GM12892 (cell line): ENCODE data around the gene FNDC3A.
"Not testable (repeated sequence)": the region's sequence is repeated elsewhere in the genome, so short reads cannot be mapped to it uniquely, and the experiment has no call there.

Experiments used
- DNase-seq: peaks from one replicate; pipeline ENCODE4 v3.0.0; 2011; ENCODE audit not compliant: insufficient read length
- FAIRE-seq: peaks from 2 replicates; lab custom pipeline; 2011; peaks lifted over from hg19 to GRCh38; lab: Jason Lieb, UNC
- POLR2A ChIP-seq: IDR thresholded peaks from 2 replicates; pipeline ENCODE4 v1.6.1; 2011; ENCODE audit warnings: low read depth, low read length, control low read depth
- POLR2AphosphoS5 ChIP-seq: IDR thresholded peaks from 2 replicates; pipeline ENCODE4 v1.6.1; 2011; ENCODE audit warnings: low read depth, low read length, control low read depth
- TAF1 ChIP-seq: IDR thresholded peaks from 2 replicates; pipeline ENCODE4 v1.6.1; 2011; ENCODE audit warnings: low read depth, mild to moderate bottlenecking, control low read depth, low read length, borderline replicate concordance

FNDC3A gene

GRCh38 chr13:49132479-49133002 lies 156.8 kb downstream of the FNDC3A start:
- DNase-seq: no peak
- no peak for TF ChIP-seq POLR2AphosphoS5
- no peak for TF ChIP-seq POLR2A
- no peak for TF ChIP-seq TAF1
- FAIRE-seq: no peak

GRCh38 chr13:49134305-49134704 lies 158.6 kb downstream of the FNDC3A start:
- DNase-seq: no peak
- TF ChIP-seq POLR2AphosphoS5: no peak
- TF ChIP-seq TAF1: no peak
- no peak for TF ChIP-seq POLR2A
- FAIRE-seq: no peak

DNA sequence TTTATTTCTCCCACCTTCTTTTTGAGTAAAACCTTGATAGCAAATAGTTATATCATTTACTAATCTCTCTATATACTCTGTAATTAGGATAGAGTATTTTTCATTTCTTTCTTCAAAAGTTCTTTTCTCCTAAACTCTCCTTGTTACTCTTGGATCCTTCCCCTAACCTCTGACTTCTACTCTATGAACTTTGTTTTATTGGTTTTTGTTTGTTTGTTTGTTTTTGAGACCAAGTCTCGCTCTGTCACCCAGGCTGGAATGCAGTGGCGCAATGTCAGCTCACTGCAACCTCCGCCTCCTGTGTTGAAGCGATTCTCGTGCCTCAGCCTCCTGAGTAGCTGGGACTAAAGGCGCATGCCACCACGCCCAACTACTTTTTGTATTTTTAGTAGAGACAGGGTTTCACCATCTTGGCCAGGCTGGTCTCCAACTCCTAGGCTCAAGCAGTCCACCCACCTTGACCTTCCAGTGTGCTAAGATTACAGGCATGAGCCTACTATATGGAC lies 161.5 kb downstream of the FNDC3A start:
- not testable (repeated sequence) for FAIRE-seq, DNase-seq

DNA sequence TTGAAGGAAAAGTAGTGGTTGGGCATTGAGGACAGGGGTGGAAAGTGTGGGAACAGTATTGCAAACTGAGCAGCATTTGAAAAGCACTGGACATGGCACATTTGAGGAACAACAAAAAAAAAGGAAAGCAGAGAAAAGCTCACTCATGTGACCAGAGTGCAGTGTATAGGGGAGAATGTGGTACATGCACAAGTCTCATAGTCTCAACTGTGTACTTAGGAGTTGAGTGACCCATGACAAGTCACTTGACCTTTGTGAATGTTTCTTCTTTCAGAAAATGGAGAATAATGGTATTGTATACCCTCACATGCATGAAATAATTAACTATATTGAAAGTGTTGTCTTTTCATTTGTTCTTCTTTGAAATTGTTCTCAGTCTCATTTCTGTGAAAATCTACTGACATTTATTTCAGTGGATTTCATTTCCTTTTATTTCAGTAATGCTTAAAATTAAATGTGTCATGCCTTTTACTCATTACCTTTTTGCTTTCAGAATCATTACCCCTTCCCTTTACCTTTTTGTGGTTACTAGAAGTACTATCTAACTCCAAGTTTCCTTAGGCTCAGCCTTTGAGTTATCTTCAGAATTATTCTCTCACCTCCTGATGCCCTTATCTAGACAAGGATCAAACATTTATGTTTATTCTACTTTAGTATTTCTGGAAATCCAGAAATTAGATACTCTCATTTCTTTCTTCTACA lies 165.3 kb downstream of the FNDC3A start:
- FAIRE-seq (no peak), DNase-seq (no peak)
- TF ChIP-seq POLR2A (no peak), POLR2AphosphoS5 (no peak)

GRCh38 chr13:49146950-49147355 lies 171.2 kb downstream of the FNDC3A start:
- DNase-seq (no peak), FAIRE-seq (no peak)
- TF ChIP-seq POLR2AphosphoS5: no peak
- no peak for TF ChIP-seq POLR2A
- TF ChIP-seq TAF1: no peak

GRCh38 chr13:49148405-49148804 lies 172.7 kb downstream of the FNDC3A start:
- FAIRE-seq (no peak), DNase-seq (no peak)
- TF ChIP-seq POLR2AphosphoS5: no peak
- no peak for TF ChIP-seq POLR2A
- TF ChIP-seq TAF1: no peak

GRCh38 chr13:49157955-49158584 lies 182.4 kb downstream of the FNDC3A start:
- FAIRE-seq: not testable (repeated sequence)

GRCh38 chr13:49163162-49163561 lies 187.4 kb downstream of the FNDC3A start:
- FAIRE-seq, DNase-seq: not testable (repeated sequence)

More at GRCh38 chr13:49157955-49158584, 182.4 kb downstream of the FNDC3A start:
- not testable (repeated sequence) for DNase-seq

- no peak for DNase-seq
- TF ChIP-seq TAF1 (no peak), POLR2A (no peak), POLR2AphosphoS5 (no peak)
- no peak for FAIRE-seq
These were observed 189.0 kb downstream of the FNDC3A start for GRCh38 chr13:49164712-49165111.

- TF ChIP-seq POLR2A (no peak), POLR2AphosphoS5 (no peak), TAF1 (no peak)
- FAIRE-seq: no peak
- no peak for DNase-seq
These were observed 190.4 kb downstream of the FNDC3A start for GRCh38 chr13:49165798-49166752.

- no peak for DNase-seq
- TF ChIP-seq POLR2AphosphoS5: no peak
- no peak for TF ChIP-seq POLR2A
- TF ChIP-seq TAF1: no peak
- FAIRE-seq: no peak
These were observed 195.6 kb downstream of the FNDC3A start for GRCh38 chr13:49171359-49171758.

GRCh38 chr13:49183672-49184325 lies 208.1 kb downstream of the FNDC3A start:
- DNase-seq (no peak), FAIRE-seq (peak; percentile 36)
- TF ChIP-seq POLR2AphosphoS5 (no peak), TAF1 (no peak), POLR2A (no peak)
